Measurements from ENCODE around the gene ITCH. TPM values are rescaled to one million over a fixed set of nuclear protein-coding genes. Genes with fewer than 3 reads are reported as not detected.
"Not testable (repeated sequence)": the region's sequence is repeated elsewhere in the genome, so short reads cannot be mapped to it uniquely, and the experiment has no call there.

ITCH gene
- total and polyA plus RNA-seq, 2 donors (not counting 3 experiments of a cell fraction or from before 2014, with no cell fraction given), result 6.4 to 57.4 TPM

DNA sequence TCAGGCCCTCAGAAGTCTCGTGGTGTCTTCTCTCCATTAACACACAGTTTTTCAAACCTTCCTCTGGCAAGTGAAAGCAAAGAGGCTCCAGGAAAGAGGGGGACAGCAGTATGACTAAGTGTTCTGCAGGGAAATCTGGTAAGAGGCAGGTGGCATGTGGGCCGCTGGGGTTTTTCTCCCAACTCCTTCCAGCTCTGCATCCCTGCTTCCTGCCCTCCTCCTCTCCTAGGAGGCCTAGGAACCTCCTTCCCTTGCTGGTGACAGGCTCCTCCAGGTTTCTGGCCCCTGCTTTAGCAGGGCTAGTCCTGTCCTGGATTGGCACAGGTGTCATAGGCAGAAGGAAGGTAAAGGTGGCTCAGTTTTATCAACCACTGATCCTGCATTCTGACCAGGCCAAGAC is 7.6 kb upstream of the ITCH start:
- intact Hi-C loops (cut with micrococcal nuclease) (no loop called here), dilution Hi-C loops (cut with MboI; ENCODE audit: extremely low pct_ligation_motif_present, low sequenced_read_pairs) (no loop called here)
- no peaks in the 10 kb centered on the region for H3K9me3 ChIP-seq (replicated peaks; ENCODE audit: control insufficient read depth, insufficient read depth, low read length)
- H3K4me2 ChIP-seq (ENCODE audit: insufficient read depth, low read length), result no peak overlapping the region
- no peaks in the 10 kb centered on the region for H3K4me1 ChIP-seq (ENCODE audit: control insufficient read depth, extremely low read depth, insufficient read depth, low read length)
- TF ChIP-seq, protein P1, sequence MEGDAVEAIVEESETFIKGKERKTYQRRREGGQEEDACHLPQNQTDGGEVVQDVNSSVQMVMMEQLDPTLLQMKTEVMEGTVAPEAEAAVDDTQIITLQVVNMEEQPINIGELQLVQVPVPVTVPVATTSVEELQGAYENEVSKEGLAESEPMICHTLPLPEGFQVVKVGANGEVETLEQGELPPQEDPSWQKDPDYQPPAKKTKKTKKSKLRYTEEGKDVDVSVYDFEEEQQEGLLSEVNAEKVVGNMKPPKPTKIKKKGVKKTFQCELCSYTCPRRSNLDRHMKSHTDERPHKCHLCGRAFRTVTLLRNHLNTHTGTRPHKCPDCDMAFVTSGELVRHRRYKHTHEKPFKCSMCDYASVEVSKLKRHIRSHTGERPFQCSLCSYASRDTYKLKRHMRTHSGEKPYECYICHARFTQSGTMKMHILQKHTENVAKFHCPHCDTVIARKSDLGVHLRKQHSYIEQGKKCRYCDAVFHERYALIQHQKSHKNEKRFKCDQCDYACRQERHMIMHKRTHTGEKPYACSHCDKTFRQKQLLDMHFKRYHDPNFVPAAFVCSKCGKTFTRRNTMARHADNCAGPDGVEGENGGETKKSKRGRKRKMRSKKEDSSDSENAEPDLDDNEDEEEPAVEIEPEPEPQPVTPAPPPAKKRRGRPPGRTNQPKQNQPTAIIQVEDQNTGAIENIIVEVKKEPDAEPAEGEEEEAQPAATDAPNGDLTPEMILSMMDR (IDR thresholded peaks at IDR 0.05; ENCODE audit: extremely low read depth in 1 of 2, insufficient read depth in 1 of 2, low read depth in 1 of 2, low read length in 2 of 2), result no peak
- TF ChIP-seq EZH2 (IDR thresholded peaks at IDR 0.05; ENCODE audit: borderline replicate concordance, low read depth, low read length, severe bottlenecking) (no peak), POLR2A (IDR thresholded peaks at IDR 0.05; ENCODE audit: low read depth, low read length) (no peak)
- DNase-seq (ENCODE audit: low read depth, low spot score) (no peak), FAIRE-seq (no peak)
- H2AFZ ChIP-seq (ENCODE audit: low read depth, low read length), result no peak overlapping the region
- no peak overlapping the region for H3K9ac ChIP-seq (replicated peaks; ENCODE audit: extremely low read depth, insufficient read depth, low read length)
- ChIA-PET POLR2A (interaction anchor here (0.5 kb wide), 1 partner anchor 38 kb away, joined by 3 read pairs; no protein-coding TSS in a partner anchor), CTCF (interaction anchor here (1.3 to 1.5 kb wide), 2 partner anchors 16 to 43 kb away, joined by 3 read pairs; no protein-coding TSS in a partner anchor)
- no peak overlapping the region for H3K4me3 ChIP-seq (replicated peaks in 1 of 3; ENCODE audit: insufficient read depth in 1 of 3, low read depth in 1 of 3, low read length in 3 of 3)
- H3K79me2 ChIP-seq (ENCODE audit: control insufficient read depth, insufficient read depth, low read length), result no peaks in the 10 kb centered on the region
- H3K9me1 ChIP-seq (replicated peaks; ENCODE audit: control insufficient read depth, extremely low read depth, insufficient read depth, low read length), result no peaks in the 10 kb centered on the region
- H4K20me1 ChIP-seq (replicated peaks; ENCODE audit: control insufficient read depth, extremely low read depth, insufficient read depth, low read length), result no peaks in the 10 kb centered on the region
- no peaks in the 10 kb centered on the region for H3K36me3 ChIP-seq (ENCODE audit: control insufficient read depth in 2 of 2, extremely low read depth in 1 of 2, insufficient read depth in 2 of 2, low read length in 2 of 2)
- no TSS peak for BruUV-seq (replicated peaks)
- no peak overlapping the region for H3K27ac ChIP-seq (ENCODE audit: insufficient read depth, low read depth, low read length)
- no peaks in the 10 kb centered on the region for H3K27me3 ChIP-seq (ENCODE audit: control insufficient read depth in 2 of 2, insufficient read depth in 2 of 2, low read length in 2 of 2)

DNA sequence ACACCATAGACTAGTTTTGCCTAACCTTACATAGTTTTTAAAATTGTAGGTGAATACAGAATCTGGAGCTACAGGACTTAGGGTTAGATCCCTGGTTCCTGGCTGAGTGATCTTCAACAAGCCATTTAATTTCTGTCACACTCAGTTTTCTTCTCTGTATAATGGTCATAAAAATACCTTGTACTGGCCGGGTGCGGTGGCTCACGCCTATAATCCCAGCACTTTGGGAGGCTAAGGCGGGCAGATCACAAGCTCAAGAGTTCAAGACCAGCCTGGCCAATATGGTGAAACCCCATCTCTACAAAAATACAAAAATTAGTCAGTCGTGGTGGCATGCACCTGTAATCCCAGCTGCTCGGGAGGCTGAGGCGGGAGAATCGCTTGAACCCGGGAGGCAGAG is 3.3 kb upstream of the ITCH start:
- intact Hi-C loops (cut with micrococcal nuclease); H3K36me3 ChIP-seq (ENCODE audit: control insufficient read depth in 2 of 2, extremely low read depth in 1 of 2, insufficient read depth in 2 of 2, low read length in 2 of 2); H3K4me2 ChIP-seq (ENCODE audit: insufficient read depth, low read length); H2AFZ ChIP-seq (ENCODE audit: low read depth, low read length); H3K4me3 ChIP-seq (replicated peaks in 1 of 3; ENCODE audit: insufficient read depth in 1 of 3, low read depth in 1 of 3, low read length in 3 of 3); H3K27ac ChIP-seq (ENCODE audit: insufficient read depth, low read depth, low read length); H3K27me3 ChIP-seq (ENCODE audit: control insufficient read depth in 2 of 2, insufficient read depth in 2 of 2, low read length in 2 of 2); H3K9me1 ChIP-seq (replicated peaks; ENCODE audit: control insufficient read depth, extremely low read depth, insufficient read depth, low read length); BruUV-seq (replicated peaks); dilution Hi-C loops (cut with MboI; ENCODE audit: extremely low pct_ligation_motif_present, low sequenced_read_pairs); H4K20me1 ChIP-seq (replicated peaks; ENCODE audit: control insufficient read depth, extremely low read depth, insufficient read depth, low read length); H3K9ac ChIP-seq (replicated peaks; ENCODE audit: extremely low read depth, insufficient read depth, low read length); FAIRE-seq; H3K9me3 ChIP-seq (replicated peaks; ENCODE audit: control insufficient read depth, insufficient read depth, low read length); DNase-seq (ENCODE audit: low read depth, low spot score): not testable (repeated sequence)
- CTCF ChIA-PET, result interaction anchor here (1.2 kb wide), 1 partner anchor 47 kb away, joined by 3 read pairs; no protein-coding TSS in a partner anchor
- POLR2A ChIA-PET, result interaction anchor here (0.7 kb wide), 1 partner anchor 413 kb away, joined by 4 read pairs; no protein-coding TSS in a partner anchor
- Histone ChIP-seq H3K4me1 (ENCODE audit: control insufficient read depth, extremely low read depth, insufficient read depth, low read length) (peaks cover 14% of the 10 kb centered on the region), H3K79me2 (ENCODE audit: control insufficient read depth, insufficient read depth, low read length) (peaks cover 14% of the 10 kb centered on the region)

All from endothelial cell of umbilical vein (primary cell).